Measurements from ENCODE around the gene ROBO1.

ROBO1 gene

GRCh38 chr3:78634316-78634715 lies 1133.5 kb downstream of the ROBO1 start:
- no peak overlapping the region for H3K9ac ChIP-seq
- no peaks in the 10 kb centered on the region for H3K79me2 ChIP-seq (ENCODE audit: insufficient read depth, low read depth)
- TF ChIP-seq CTCF (conservative IDR thresholded peaks at IDR 0.05; ENCODE audit: low read depth, low read length) = no peak
- H3K36me3 ChIP-seq (ENCODE audit: insufficient read depth) = no peaks in the 10 kb centered on the region
- no peak overlapping the region for H3K4me2 ChIP-seq
- H2AFZ ChIP-seq (ENCODE audit: low read depth) = no peak overlapping the region
- H3K4me3 ChIP-seq (IDR thresholded peaks at IDR 0.05; ENCODE audit: insufficient read depth, low read depth, low read length) = no peak overlapping the region
- H3K4me1 ChIP-seq (ENCODE audit: low read depth, poor library complexity, severe bottlenecking) = peaks cover 8% of the 10 kb centered on the region
- no peak overlapping the region for H3K27ac ChIP-seq
- no peaks in the 10 kb centered on the region for H4K20me1 ChIP-seq (ENCODE audit: insufficient read depth)
- no peaks in the 10 kb centered on the region for H3K27me3 ChIP-seq (ENCODE audit: insufficient read depth, low read depth)

GRCh38 chr3:78633626-78634025 lies 1134.2 kb downstream of the ROBO1 start:
- Histone ChIP-seq H2AFZ (ENCODE audit: low read depth) (no peak overlapping the region), H3K4me3 (IDR thresholded peaks at IDR 0.05; ENCODE audit: insufficient read depth, low read depth, low read length) (no peak overlapping the region), H3K79me2 (ENCODE audit: insufficient read depth, low read depth) (no peaks in the 10 kb centered on the region), H3K9ac (no peak overlapping the region), H3K4me2 (no peak overlapping the region), H3K36me3 (ENCODE audit: insufficient read depth) (no peaks in the 10 kb centered on the region), H3K27ac (no peak overlapping the region), H3K27me3 (ENCODE audit: insufficient read depth, low read depth) (no peaks in the 10 kb centered on the region), H4K20me1 (ENCODE audit: insufficient read depth) (no peaks in the 10 kb centered on the region), H3K4me1 (ENCODE audit: low read depth, poor library complexity, severe bottlenecking) (peaks cover 10% of the 10 kb centered on the region)
- no peak for TF ChIP-seq CTCF (conservative IDR thresholded peaks at IDR 0.05; ENCODE audit: low read depth, low read length)

- no peak overlapping the region for H3K27ac ChIP-seq
- H3K79me2 ChIP-seq (ENCODE audit: insufficient read depth, low read depth) = no peaks in the 10 kb centered on the region
- peaks cover 10% of the 10 kb centered on the region for H3K4me1 ChIP-seq (ENCODE audit: low read depth, poor library complexity, severe bottlenecking)
- TF ChIP-seq CTCF (conservative IDR thresholded peaks at IDR 0.05; ENCODE audit: low read depth, low read length) = no peak
- H3K36me3 ChIP-seq (ENCODE audit: insufficient read depth) = no peaks in the 10 kb centered on the region
- no peaks in the 10 kb centered on the region for H3K27me3 ChIP-seq (ENCODE audit: insufficient read depth, low read depth)
- H3K9ac ChIP-seq = no peak overlapping the region
- H3K4me2 ChIP-seq = no peak overlapping the region
- H4K20me1 ChIP-seq (ENCODE audit: insufficient read depth) = no peaks in the 10 kb centered on the region
- H2AFZ ChIP-seq (ENCODE audit: low read depth) = no peak overlapping the region
- no peak overlapping the region for H3K4me3 ChIP-seq (IDR thresholded peaks at IDR 0.05; ENCODE audit: insufficient read depth, low read depth, low read length)
These were observed 1134.8 kb downstream of the ROBO1 start for GRCh38 chr3:78632925-78633553.

- Histone ChIP-seq H2AFZ (ENCODE audit: low read depth) (no peak overlapping the region), H4K20me1 (ENCODE audit: insufficient read depth) (no peaks in the 10 kb centered on the region), H3K4me2 (no peak overlapping the region), H3K9ac (no peak overlapping the region), H3K27ac (no peak overlapping the region), H3K36me3 (ENCODE audit: insufficient read depth) (no peaks in the 10 kb centered on the region), H3K79me2 (ENCODE audit: insufficient read depth, low read depth) (no peaks in the 10 kb centered on the region), H3K4me3 (IDR thresholded peaks at IDR 0.05; ENCODE audit: insufficient read depth, low read depth, low read length) (no peak overlapping the region), H3K27me3 (ENCODE audit: insufficient read depth, low read depth) (no peaks in the 10 kb centered on the region), H3K4me1 (ENCODE audit: low read depth, poor library complexity, severe bottlenecking) (peaks cover 10% of the 10 kb centered on the region)
- no peak for TF ChIP-seq CTCF (conservative IDR thresholded peaks at IDR 0.05; ENCODE audit: low read depth, low read length)
These were observed 1138.3 kb downstream of the ROBO1 start for GRCh38 chr3:78629544-78629943.
